Endothelial cell of umbilical vein (primary cell): Measurements from ENCODE around the gene TPSB2. TPM values are rescaled to one million over a fixed set of nuclear protein-coding genes. Genes with fewer than 3 reads are reported as not detected.

Experiments used
- BruUV-seq: library from RNA; stranded (reverse); fragments of 400-500 nt; replicated peaks from 2 replicates; lab custom pipeline; 2021; lab: Mats Ljungman, UMichigan
- CTCF ChIA-PET: fragments of 300-600, 350-600 bp; sonication (Branson Sonifier 250); formaldehyde crosslinking; loops from one replicate; lab custom pipeline; 2021; ENCODE audit warnings: antibody characterized with exemption, inconsistent platforms; lab: Charles Lee
- POLR2A ChIA-PET: fragments of 300-600, 350-600 bp; sonication (Branson Sonifier 250); formaldehyde crosslinking; loops from one replicate; lab custom pipeline; 2021; ENCODE audit warnings: antibody characterized with exemption, inconsistent platforms; lab: Charles Lee
- DNase-seq: peaks from one replicate; pipeline ENCODE4 v3.0.0-alpha.2; 2011; ENCODE audit warnings: low read depth, low spot score
- FAIRE-seq: peaks from 2 replicates; lab custom pipeline; 2011; peaks lifted over from hg19 to GRCh38; lab: Jason Lieb, UNC
- H2AFZ ChIP-seq: 2 replicates; pipeline ENCODE4 v1.6.0; 2012; ENCODE audit warnings: low read depth, low read length, control low read depth, inconsistent platforms
- H3K27ac ChIP-seq: 2 replicates; pipeline ENCODE4 v1.5.1; 2011; ENCODE audit warnings: low read depth, mild to moderate bottlenecking, control low read depth, low read length, moderate library complexity; ENCODE audit not compliant: insufficient read depth
- H3K27me3 ChIP-seq, 2 experiments: 2 replicates each; pipeline versions ENCODE4 v1.6.0 to v1.6.1; 2011; ENCODE audit warnings: low read length in 2 of 2, mixed read lengths in 1 of 2; ENCODE audit not compliant: control insufficient read depth in 2 of 2, insufficient read depth in 2 of 2
- H3K36me3 ChIP-seq, 2 experiments: 2 replicates in 1 of 2; 3 replicates in 1 of 2; pipeline ENCODE4 v1.5.1; 2011; ENCODE audit warnings: low read length in 2 of 2, mild to moderate bottlenecking in 1 of 2, moderate library complexity in 1 of 2; ENCODE audit not compliant: control insufficient read depth in 2 of 2, insufficient read depth in 2 of 2; ENCODE audit errors: extremely low read depth in 1 of 2
- H3K4me1 ChIP-seq: 3 replicates; pipeline ENCODE4 v1.5.1; 2011; ENCODE audit warnings: mild to moderate bottlenecking, low read length; ENCODE audit not compliant: control insufficient read depth, insufficient read depth; ENCODE audit errors: extremely low read depth
- H3K4me2 ChIP-seq: 2 replicates; pipeline ENCODE4 v1.6.1; 2011; ENCODE audit warnings: low read length, control low read depth, mixed read lengths; ENCODE audit not compliant: insufficient read depth
- H3K4me3 ChIP-seq, 3 experiments: fragments of 200-600 bp in 1 of 3; sonication (generic), shearing (Covaris generic) in 1 of 3; replicated peaks in 1 of 3; 2 replicates each; pipeline ENCODE4 v1.5.1; 2011 to 2016; ENCODE audit warnings: control low read depth in 3 of 3, low read length in 3 of 3, mild to moderate bottlenecking in 2 of 3, inconsistent platforms in 1 of 3, low read depth in 1 of 3, moderate library complexity in 1 of 3; ENCODE audit not compliant: insufficient read depth in 1 of 3
- H3K79me2 ChIP-seq: 2 replicates; pipeline ENCODE4 v1.6.0; 2012; ENCODE audit warnings: low read length, inconsistent platforms; ENCODE audit not compliant: control insufficient read depth, insufficient read depth
- H3K9ac ChIP-seq: replicated peaks from 2 replicates; pipeline ENCODE3; 2011; ENCODE audit warnings: low read length, control low read depth; ENCODE audit not compliant: insufficient read depth; ENCODE audit errors: extremely low read depth
- H3K9me1 ChIP-seq: replicated peaks from 3 replicates; pipeline ENCODE4 v1.6.0; 2011; ENCODE audit warnings: mild to moderate bottlenecking, low read length; ENCODE audit not compliant: control insufficient read depth, insufficient read depth; ENCODE audit errors: extremely low read depth
- H3K9me3 ChIP-seq: replicated peaks from 2 replicates; pipeline ENCODE4 v1.5.1; 2012; ENCODE audit warnings: low read length, inconsistent platforms; ENCODE audit not compliant: control insufficient read depth, insufficient read depth
- H4K20me1 ChIP-seq: replicated peaks from 2 replicates; pipeline ENCODE3; 2011; ENCODE audit warnings: mild to moderate bottlenecking, low read length; ENCODE audit not compliant: control insufficient read depth, insufficient read depth; ENCODE audit errors: extremely low read depth
- CTCF ChIP-seq, 2 donors: IDR thresholded peaks; 1 replicate in 1 of 2; 2 replicates in 1 of 2; pipeline ENCODE4 v1.5.1; 2011; ENCODE audit warnings: low read length in 2 of 2, mild to moderate bottlenecking in 2 of 2, moderate library complexity in 2 of 2, control low read depth in 1 of 2, inconsistent platforms in 1 of 2, low read depth in 1 of 2; ENCODE audit not compliant: insufficient read depth in 1 of 2; ENCODE audit errors: extremely low read depth in 1 of 2
- EZH2 ChIP-seq: IDR thresholded peaks from 2 replicates; pipeline ENCODE4 v1.6.1; 2012; ENCODE audit warnings: borderline replicate concordance, low read depth, mild to moderate bottlenecking, moderate library complexity, low read length, inconsistent platforms; ENCODE audit not compliant: severe bottlenecking
- FOS ChIP-seq: IDR thresholded peaks from 2 replicates; pipeline ENCODE4 v1.6.1; 2011; ENCODE audit warnings: mild to moderate bottlenecking, low read length, moderate library complexity, borderline replicate concordance; ENCODE audit not compliant: insufficient read depth
- GATA2 ChIP-seq: IDR thresholded peaks from 2 replicates; pipeline ENCODE4 v1.7.0; 2011; ENCODE audit warnings: low read depth, mild to moderate bottlenecking, moderate library complexity, mixed read lengths, low read length; ENCODE audit not compliant: insufficient read length, insufficient read depth
- JUN ChIP-seq: IDR thresholded peaks from 2 replicates; pipeline ENCODE4 v1.6.1; 2011; ENCODE audit warnings: borderline replicate concordance, low read depth; ENCODE audit not compliant: insufficient read length, insufficient read depth
- MAX ChIP-seq: IDR thresholded peaks from 2 replicates; pipeline ENCODE4 v1.6.1; 2011; ENCODE audit not compliant: insufficient read depth, insufficient read length
- MYC ChIP-seq: IDR thresholded peaks from one replicate; pipeline ENCODE4 v1.6.1; 2011; ENCODE audit warnings: mild to moderate bottlenecking, low read depth, low read length
- POLR2A ChIP-seq: IDR thresholded peaks from 2 replicates; pipeline ENCODE4 v1.6.1; 2012; ENCODE audit warnings: low read depth, mild to moderate bottlenecking, control low read depth, low read length
- POLR2AphosphoS5 ChIP-seq: IDR thresholded peaks from 2 replicates; pipeline ENCODE4 v1.6.1; 2012; ENCODE audit warnings: low read depth, mild to moderate bottlenecking, control low read depth, low read length, moderate library complexity; ENCODE audit not compliant: insufficient read depth
- dilution Hi-C: fragments of 300-500 bp; cut with MboI; formaldehyde crosslinking; loops from one replicate; pipeline ENCODE4 v1.15.0; 2019; ENCODE audit warnings: low sequenced_read_pairs; ENCODE audit not compliant: extremely low pct_ligation_motif_present
- intact Hi-C: fragments of 100-400 bp; cut with micrococcal nuclease; formaldehyde crosslinking; loops from one replicate; pipeline ENCODE4 v1.10.0; 2022
- polyA plus RNA-seq, 4 experiments: library from polyadenylated mRNA; depleted of rRNA in 3 of 4; stranded (reverse) in 3 of 4; unstranded in 1 of 4; fragments of >200 nt; gene quantifications; 2 replicates each; pipeline versions ENCODE4 v1.2.1 to v1.2.3, GENCODE V29; 2011 to 2012; ENCODE audit warnings: missing spikeins in 1 of 4
- total RNA-seq: library from RNA; stranded (reverse); gene quantifications from 2 replicates; pipeline ENCODE4 v1.2.3, GENCODE V29; 2021

The TPSB2 gene
- total and polyA plus RNA-seq, 2 donors (not counting 3 experiments of a cell fraction or from before 2014, with no cell fraction given), result not detected

- no peak overlapping the region for H2AFZ ChIP-seq
- ChIA-PET POLR2A (no interaction called here), CTCF (no interaction called here)
These were observed 15.6 kb upstream of the TPSB2 start for GRCh38 chr16:1245452-1246020.

More at GRCh38 chr16:1245452-1246020, 15.6 kb upstream of the TPSB2 start:
- TF ChIP-seq FOS (no peak), CTCF (IDR thresholded peaks at IDR 0.05; ENCODE audit: extremely low read depth in 1 of 2, insufficient read depth in 1 of 2, low read depth in 1 of 2, low read length in 2 of 2) (no peak), MYC (no peak), EZH2 (no peak), JUN (no peak), GATA2 (no peak), POLR2AphosphoS5 (no peak), POLR2A (no peak), MAX (no peak)
- Histone ChIP-seq H4K20me1 (no peaks in the 10 kb centered on the region), H3K9me1 (no peaks in the 10 kb centered on the region), H3K4me1 (no peaks in the 10 kb centered on the region), H3K27ac (no peak overlapping the region), H3K36me3 (no peaks in the 10 kb centered on the region), H3K9me3 (no peaks in the 10 kb centered on the region), H3K27me3 (no peaks in the 10 kb centered on the region), H3K4me3 (no peak overlapping the region), H3K4me2 (no peak overlapping the region), H3K9ac (no peak overlapping the region), H3K79me2 (no peaks in the 10 kb centered on the region)
- FAIRE-seq (no peak), DNase-seq (no peak)
- intact Hi-C loops, result no loop called here
- no TSS peak for BruUV-seq
- dilution Hi-C loops, result no loop called here
